RWPE2 (cell line): Measurements from ENCODE around the gene KRTAP10-6.

ENCODE experiments used
- ATAC-seq: fragments of 200-7000 bp; cut with Tn5 transposase; 3 replicates; pipeline ENCODE4 v1.9.1; 2021; ENCODE audit warnings: low read depth
- DNase-seq: peaks from one replicate; pipeline ENCODE4 v3.0.0-alpha.2; 2020; ENCODE audit warnings: low spot score
- H3K27ac ChIP-seq: fragments of 450-650 bp; 2 replicates; pipeline ENCODE4 v1.5.1; 2017; ENCODE audit warnings: mild to moderate bottlenecking; ENCODE audit not compliant: poor library complexity, severe bottlenecking
- H3K27me3 ChIP-seq: fragments of 250-450 bp; sonication (Bioruptor Pico); 2 replicates; pipeline ENCODE4 v1.5.1; 2021; ENCODE audit warnings: mild to moderate bottlenecking, moderate library complexity; ENCODE audit not compliant: insufficient read depth, poor library complexity, severe bottlenecking
- H3K36me3 ChIP-seq: fragments of 250-450 bp; sonication (Bioruptor Pico); 2 replicates; pipeline ENCODE4 v1.5.1; 2020; ENCODE audit warnings: low read depth, mild to moderate bottlenecking, moderate library complexity
- H3K4me1 ChIP-seq: fragments of 250-450 bp; sonication (Bioruptor Pico); 2 replicates; pipeline ENCODE4 v1.5.1; 2021; ENCODE audit warnings: mild to moderate bottlenecking, moderate library complexity; ENCODE audit not compliant: insufficient read depth, poor library complexity, severe bottlenecking
- H3K4me3 ChIP-seq: fragments of 250-450 bp; sonication (Bioruptor Pico); 2 replicates; pipeline ENCODE4 v1.5.1; 2021; ENCODE audit warnings: mild to moderate bottlenecking, moderate library complexity; ENCODE audit not compliant: severe bottlenecking
- H3K9me3 ChIP-seq: fragments of 250-450 bp; sonication (Bioruptor Pico); 2 replicates; pipeline ENCODE4 v1.5.1; 2021; ENCODE audit warnings: mild to moderate bottlenecking, moderate library complexity; ENCODE audit not compliant: severe bottlenecking
- TF ChIP-seq, protein P1 (sequence below): fragments of 450-650 bp; IDR thresholded peaks from one replicate; pipeline ENCODE4 v1.5.1; 2017; ENCODE audit warnings: mild to moderate bottlenecking, moderate library complexity; ENCODE audit not compliant: poor library complexity, severe bottlenecking

Gene KRTAP10-6

DNA sequence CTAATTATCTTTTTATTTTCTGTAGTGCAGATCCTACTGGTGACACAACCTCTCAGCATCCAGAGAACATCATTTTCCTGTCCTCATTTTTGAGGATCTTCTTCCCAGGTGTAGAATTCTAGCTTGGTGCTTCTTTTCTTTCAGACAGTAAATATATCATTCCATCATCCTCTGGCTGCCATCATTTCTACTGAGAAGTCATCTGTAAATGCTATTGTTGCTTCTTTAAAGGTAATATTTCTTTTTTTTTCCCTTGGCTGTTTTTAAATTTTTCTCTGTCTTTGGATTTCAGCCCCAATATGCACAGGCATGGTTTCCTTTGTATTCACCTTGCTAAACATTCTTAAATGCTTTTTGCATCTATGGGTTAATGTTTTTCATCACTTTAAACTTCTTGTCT, 31.3 kb upstream of the KRTAP10-6 start:
- H3K9me3 ChIP-seq: peaks cover 13% of the 10 kb centered on the region

DNA sequence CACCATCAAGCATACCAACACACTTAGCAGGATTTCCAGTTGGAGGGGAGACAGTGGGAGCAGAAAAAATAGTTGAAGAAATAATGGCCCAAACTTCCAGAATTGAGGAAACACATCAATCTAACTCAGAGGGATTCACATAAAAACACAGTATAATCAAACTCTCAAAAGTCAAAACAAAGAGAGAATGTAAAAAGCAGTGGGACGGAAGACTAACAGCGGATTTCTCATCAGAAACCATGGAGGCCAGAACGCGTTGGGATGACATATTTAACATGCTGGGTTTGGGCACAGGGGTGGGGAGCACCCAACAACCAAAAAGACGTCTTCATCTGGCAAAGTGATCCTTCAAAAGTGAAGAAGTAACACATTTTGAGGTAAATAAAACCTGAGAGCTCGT, 27.6 kb upstream of the KRTAP10-6 start:
- Histone ChIP-seq H3K27me3 (peaks cover 18% of the 10 kb centered on the region), H3K36me3 (no peaks in the 10 kb centered on the region), H3K9me3 (peaks cover 13% of the 10 kb centered on the region), H3K4me1 (no peaks in the 10 kb centered on the region), H3K4me3 (no peak overlapping the region), H3K27ac (no peak overlapping the region)
- TF ChIP-seq, protein P1, sequence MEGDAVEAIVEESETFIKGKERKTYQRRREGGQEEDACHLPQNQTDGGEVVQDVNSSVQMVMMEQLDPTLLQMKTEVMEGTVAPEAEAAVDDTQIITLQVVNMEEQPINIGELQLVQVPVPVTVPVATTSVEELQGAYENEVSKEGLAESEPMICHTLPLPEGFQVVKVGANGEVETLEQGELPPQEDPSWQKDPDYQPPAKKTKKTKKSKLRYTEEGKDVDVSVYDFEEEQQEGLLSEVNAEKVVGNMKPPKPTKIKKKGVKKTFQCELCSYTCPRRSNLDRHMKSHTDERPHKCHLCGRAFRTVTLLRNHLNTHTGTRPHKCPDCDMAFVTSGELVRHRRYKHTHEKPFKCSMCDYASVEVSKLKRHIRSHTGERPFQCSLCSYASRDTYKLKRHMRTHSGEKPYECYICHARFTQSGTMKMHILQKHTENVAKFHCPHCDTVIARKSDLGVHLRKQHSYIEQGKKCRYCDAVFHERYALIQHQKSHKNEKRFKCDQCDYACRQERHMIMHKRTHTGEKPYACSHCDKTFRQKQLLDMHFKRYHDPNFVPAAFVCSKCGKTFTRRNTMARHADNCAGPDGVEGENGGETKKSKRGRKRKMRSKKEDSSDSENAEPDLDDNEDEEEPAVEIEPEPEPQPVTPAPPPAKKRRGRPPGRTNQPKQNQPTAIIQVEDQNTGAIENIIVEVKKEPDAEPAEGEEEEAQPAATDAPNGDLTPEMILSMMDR: no peak
- ATAC-seq (no peak), DNase-seq (no peak)

More for the DNA sequence above, 31.3 kb upstream of the KRTAP10-6 start:
- DNase-seq (no peak), ATAC-seq (no peak)
- no peaks in the 10 kb centered on the region for H3K4me1 ChIP-seq
- H3K4me3 ChIP-seq: no peak overlapping the region
- no peaks in the 10 kb centered on the region for H3K36me3 ChIP-seq
- H3K27ac ChIP-seq: no peak overlapping the region
- no peaks in the 10 kb centered on the region for H3K27me3 ChIP-seq
- TF ChIP-seq, protein P1: no peak

DNA sequence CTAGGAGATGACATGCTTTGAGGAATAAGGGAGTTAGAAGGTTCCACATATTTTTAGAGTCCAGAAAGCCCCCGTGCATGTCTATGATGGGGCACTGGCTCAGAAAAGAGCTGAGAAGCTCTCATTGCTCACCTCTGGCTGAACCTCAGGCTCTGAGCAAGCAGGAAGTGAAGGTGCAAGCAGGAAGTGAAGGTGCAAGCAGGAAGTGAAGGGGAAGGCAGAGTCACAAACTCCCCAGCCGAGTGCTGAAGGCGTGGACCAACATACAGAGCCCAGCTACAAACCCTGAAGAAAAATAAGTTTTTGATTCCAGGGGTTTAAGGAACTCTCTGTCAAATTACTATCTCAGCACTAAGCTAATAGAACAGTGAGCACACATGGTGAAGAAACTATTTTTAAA, 26.6 kb upstream of the KRTAP10-6 start:
- ATAC-seq (no peak), DNase-seq (no peak)
- H3K4me1 ChIP-seq: no peaks in the 10 kb centered on the region
- H3K27me3 ChIP-seq: peaks cover 21% of the 10 kb centered on the region
- peaks cover 6% of the 10 kb centered on the region for H3K9me3 ChIP-seq
- TF ChIP-seq, protein P1: no peak
- no peak overlapping the region for H3K27ac ChIP-seq
- H3K36me3 ChIP-seq: no peaks in the 10 kb centered on the region
- H3K4me3 ChIP-seq: no peak overlapping the region

DNA sequence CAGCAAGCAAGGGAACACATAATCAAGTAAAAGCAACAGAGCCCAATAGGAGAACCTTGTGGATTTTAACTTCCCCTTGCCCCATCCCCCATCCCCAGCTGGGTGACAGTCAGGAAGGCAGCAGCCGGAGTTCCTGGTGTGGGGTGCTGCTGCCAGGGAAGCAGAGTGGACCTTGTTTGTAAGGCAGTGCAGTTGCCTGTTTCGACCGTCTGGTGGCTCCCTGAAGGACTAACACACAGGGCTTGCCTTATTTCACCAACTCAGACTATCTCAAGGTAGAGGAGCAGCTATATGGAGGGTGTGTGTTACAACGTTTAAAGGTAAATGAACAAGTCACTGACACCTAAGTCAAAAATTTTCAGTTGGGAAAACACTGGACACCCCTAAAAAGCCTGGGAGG, 26.2 kb upstream of the KRTAP10-6 start:
- TF ChIP-seq, protein P1: no peak
- no peaks in the 10 kb centered on the region for H3K4me1 ChIP-seq
- H3K9me3 ChIP-seq: peaks cover 2% of the 10 kb centered on the region
- no peak for ATAC-seq
- H3K27ac ChIP-seq: no peak overlapping the region
- no peak overlapping the region for H3K4me3 ChIP-seq
- DNase-seq: no peak
- peaks cover 21% of the 10 kb centered on the region for H3K27me3 ChIP-seq
- no peaks in the 10 kb centered on the region for H3K36me3 ChIP-seq

DNA sequence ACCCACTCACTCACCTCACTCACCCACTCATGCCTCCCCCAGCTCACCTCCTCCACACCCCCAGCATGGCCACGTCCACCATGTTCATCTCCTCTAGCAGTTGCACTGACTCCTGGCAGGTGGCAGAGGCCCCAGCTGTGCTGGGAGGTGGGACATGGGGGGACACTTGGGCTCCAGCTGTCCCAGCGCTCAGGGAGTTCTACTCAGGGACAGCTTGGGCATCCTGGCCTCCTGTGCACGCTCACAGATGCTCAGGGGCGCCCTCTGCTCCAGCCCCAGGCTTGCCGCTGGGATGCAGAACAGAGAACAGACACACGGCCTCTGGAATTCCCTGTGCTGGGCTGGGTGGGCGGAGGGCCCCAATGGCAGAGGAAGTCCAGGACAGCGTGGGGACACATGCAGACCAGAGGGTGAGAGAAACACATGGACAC, 24.8 kb upstream of the KRTAP10-6 start:
- no peaks in the 10 kb centered on the region for H3K9me3 ChIP-seq
- H3K36me3 ChIP-seq: no peaks in the 10 kb centered on the region
- no peaks in the 10 kb centered on the region for H3K4me1 ChIP-seq
- ATAC-seq: no peak
- DNase-seq: no peak
- TF ChIP-seq, protein P1: no peak
- no peak overlapping the region for H3K27ac ChIP-seq
- H3K27me3 ChIP-seq: peaks cover 21% of the 10 kb centered on the region
- H3K4me3 ChIP-seq: no peak overlapping the region
